Measurements from ENCODE around the gene SPATA22.
"Not testable (repeated sequence)": the region's sequence is repeated elsewhere in the genome, so short reads cannot be mapped to it uniquely, and the experiment has no call there.

SPATA22 gene, protein sequence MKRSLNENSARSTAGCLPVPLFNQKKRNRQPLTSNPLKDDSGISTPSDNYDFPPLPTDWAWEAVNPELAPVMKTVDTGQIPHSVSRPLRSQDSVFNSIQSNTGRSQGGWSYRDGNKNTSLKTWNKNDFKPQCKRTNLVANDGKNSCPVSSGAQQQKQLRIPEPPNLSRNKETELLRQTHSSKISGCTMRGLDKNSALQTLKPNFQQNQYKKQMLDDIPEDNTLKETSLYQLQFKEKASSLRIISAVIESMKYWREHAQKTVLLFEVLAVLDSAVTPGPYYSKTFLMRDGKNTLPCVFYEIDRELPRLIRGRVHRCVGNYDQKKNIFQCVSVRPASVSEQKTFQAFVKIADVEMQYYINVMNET

GRCh38 chr17:3471599-3471998 is at the start of gene SPATA22:
SPATA22 (minus strand) TSS chr17:3471819; CDS start chr17:3469325, 2,494 bp downstream.
- DNase-seq (ENCODE audit: low read depth, low spot score): no peak

- DNase-seq (ENCODE audit: low read depth, low spot score): not testable (repeated sequence)
Measured at GRCh38 chr17:3519472-3519871, 47.9 kb upstream of the SPATA22 start.

- no peak for DNase-seq (ENCODE audit: low read depth, low spot score)
Measured at GRCh38 chr17:3514873-3515272, 43.3 kb upstream of the SPATA22 start.

- DNase-seq (ENCODE audit: low read depth, low spot score): not testable (repeated sequence)
Measured at GRCh38 chr17:3514167-3514566, 42.5 kb upstream of the SPATA22 start.

GRCh38 chr17:3513305-3514035 is 41.9 kb upstream of the SPATA22 start:
- DNase-seq (ENCODE audit: low read depth, low spot score): no peak

DNA sequence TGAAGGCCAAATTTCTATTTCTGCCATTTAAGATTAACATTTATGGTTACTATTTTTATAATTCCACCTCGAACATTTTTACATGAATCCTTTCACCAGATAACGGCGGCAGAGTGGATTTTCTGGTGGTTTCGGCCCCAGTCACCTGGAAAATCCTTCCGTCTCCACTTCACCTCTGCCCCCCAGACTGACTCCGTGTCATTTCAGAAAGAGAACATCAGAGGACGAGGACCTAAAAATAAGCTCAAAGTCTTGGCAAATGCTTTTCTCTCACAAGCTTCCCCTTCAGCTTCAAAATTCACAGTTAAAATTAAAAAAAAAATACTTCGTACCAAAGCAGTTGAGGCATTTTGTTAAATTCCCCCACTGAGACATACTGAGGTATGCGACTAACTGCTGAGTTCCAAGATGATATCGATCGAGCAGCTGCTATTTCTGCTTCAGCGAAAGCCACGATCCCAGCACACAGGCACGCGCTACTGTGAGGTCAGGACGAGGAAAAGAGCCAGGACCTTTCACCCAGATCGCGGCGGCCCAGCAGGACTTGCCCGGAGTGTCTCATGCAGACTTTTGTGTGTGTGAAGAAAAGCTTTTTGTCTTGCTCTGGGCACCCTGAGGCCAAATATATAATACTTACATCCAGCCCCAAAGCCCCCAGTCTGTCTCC is 41.0 kb upstream of the SPATA22 start:
- no peak for DNase-seq (ENCODE audit: low read depth, low spot score)

- no peak for DNase-seq (ENCODE audit: low read depth, low spot score)
Measured at GRCh38 chr17:3511852-3512504, 40.4 kb upstream of the SPATA22 start.

- no peak for DNase-seq (ENCODE audit: low read depth, low spot score)
Measured at GRCh38 chr17:3510090-3510489, 38.5 kb upstream of the SPATA22 start.

- DNase-seq (ENCODE audit: low read depth, low spot score): no peak
Measured at GRCh38 chr17:3507869-3508268, 36.2 kb upstream of the SPATA22 start.

DNA sequence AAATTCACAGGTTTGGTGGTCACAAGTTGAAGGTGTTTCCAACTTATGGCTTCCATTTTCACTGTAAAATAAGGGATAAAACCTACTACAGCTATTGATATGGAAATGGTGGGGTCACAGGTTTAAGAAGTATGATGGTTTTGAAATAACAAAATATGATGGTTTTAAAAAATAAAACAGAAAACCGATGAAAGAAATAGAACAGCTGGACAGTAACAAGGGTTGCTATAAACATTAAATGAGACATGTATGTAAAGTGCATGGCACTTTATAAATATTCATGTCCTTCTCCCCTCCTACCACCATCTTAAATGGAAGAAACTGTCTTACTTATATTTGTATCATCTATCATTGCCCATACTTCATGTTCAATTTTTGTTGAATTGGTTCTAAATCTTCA is 35.5 kb upstream of the SPATA22 start:
- DNase-seq (ENCODE audit: low read depth, low spot score): no peak

DNA sequence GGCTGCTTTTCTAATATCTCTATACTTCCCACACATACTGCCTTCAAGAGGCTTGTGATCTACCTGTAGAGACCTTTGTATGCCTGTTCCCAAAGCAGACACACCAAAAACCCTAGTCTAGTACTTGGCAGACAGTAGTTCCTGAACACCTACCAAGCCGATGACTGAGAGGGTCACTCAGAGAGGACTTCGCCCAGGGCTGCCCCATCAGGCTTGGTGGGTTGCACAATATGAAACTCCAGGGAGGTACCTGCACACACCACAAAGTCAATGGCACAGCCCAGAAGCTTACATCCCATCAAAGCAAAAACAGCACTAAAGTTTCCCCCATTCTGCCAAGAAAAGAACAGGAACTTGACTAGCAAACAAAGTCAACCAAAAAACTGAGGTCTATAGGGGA is 34.4 kb upstream of the SPATA22 start:
- DNase-seq (ENCODE audit: low read depth, low spot score): no peak

GRCh38 chr17:3505008-3505407 is 33.4 kb upstream of the SPATA22 start:
- no peak for DNase-seq (ENCODE audit: low read depth, low spot score)

- no peak for DNase-seq (ENCODE audit: low read depth, low spot score)
Measured at GRCh38 chr17:3503285-3503684, 31.7 kb upstream of the SPATA22 start.

DNA sequence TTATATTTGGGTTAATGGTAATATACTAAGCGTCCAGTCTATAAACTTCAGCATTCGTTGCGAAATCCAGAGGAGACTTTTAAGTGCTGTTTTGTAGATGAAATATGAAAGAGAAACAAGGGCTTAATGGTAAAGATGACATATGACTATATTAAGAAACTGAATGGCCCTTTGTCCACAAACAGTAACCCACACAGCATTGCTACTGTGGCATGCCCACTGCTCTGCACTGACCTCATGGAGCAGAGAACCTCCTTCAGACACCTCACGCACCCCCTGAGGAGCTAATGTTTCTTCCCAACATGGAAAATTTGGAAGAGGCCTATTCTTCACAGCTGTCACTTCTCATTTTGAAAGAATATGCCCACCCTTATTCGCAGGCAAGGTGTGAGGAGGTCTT is 30.8 kb upstream of the SPATA22 start:
- no peak for DNase-seq (ENCODE audit: low read depth, low spot score)

DNA sequence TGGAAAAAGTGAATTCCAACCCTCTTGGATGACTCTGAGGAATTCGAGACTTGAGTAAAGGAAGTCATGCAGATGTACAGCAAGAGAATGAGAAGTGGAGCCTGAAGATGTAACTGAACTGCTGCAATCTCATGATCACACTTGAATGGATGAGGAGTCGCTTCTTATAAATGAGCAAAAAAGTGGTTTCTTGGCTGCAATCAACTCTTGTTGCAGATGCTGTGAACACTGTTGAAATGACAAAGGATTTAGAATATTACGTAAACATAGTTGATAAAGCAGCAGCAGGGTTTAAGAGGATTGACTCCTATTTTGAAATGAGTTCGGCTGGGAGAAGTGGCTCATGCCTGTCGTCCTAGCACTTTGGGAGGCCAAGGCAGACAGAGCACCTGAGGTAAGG is 29.7 kb upstream of the SPATA22 start:
- no peak for DNase-seq (ENCODE audit: low read depth, low spot score)

GRCh38 chr17:3497101-3497500 is 25.5 kb upstream of the SPATA22 start:
- no peak for DNase-seq (ENCODE audit: low read depth, low spot score)

- DNase-seq (ENCODE audit: low read depth, low spot score): no peak
Measured at GRCh38 chr17:3485481-3486068, 14.0 kb upstream of the SPATA22 start.

GRCh38 chr17:3482852-3483251 is 11.2 kb upstream of the SPATA22 start:
- no peak for DNase-seq (ENCODE audit: low read depth, low spot score)

DNA sequence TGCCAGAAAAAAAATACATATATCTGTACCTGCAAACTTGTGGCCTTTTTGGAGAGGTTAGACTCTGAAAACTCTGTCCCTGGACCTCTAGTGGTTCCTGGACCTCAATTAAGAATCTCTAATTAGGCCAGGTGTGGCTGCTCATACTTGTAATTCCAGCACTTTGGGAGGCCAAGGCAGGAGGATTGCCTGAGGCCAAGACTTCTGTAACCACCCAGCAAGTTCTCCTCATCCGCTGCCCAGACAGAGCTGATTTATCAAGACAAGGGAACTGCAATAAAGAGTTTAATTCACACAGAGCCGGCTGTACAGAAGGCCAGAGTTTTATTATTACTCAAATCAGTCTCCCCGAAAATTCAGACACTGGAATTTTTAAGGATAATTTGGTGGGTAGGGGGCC is 8.4 kb upstream of the SPATA22 start:
- no peak for DNase-seq (ENCODE audit: low read depth, low spot score)

- DNase-seq (ENCODE audit: low read depth, low spot score): no peak
Measured at GRCh38 chr17:3475812-3476610, 4.4 kb upstream of the SPATA22 start, which contains the start of gene ASPA. ASPA (plus strand) TSS chr17:3475997; CDS start chr17:3476160, 163 bp downstream.

DNA sequence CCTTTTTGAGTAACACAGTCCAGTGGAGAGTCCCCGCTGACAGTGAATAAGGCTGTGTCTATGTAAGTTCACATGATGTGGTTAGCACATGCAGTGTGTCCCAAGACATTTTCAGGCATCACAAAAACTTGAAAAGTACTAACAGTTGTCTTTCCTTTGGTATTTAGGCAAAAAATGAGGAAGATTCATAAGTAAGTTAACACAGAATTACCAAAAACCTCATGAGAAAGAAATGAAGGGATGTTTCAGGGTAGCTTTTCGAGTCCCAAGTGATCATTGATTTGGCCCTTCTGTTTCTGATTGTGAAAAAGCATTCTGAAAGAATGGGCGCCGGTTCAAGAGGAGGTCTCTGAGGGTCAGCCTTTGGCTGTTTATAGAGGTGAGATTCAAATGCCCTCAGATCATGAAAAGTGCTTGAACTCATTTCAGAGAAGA is 3.6 kb upstream of the SPATA22 start:
- DNase-seq (ENCODE audit: low read depth, low spot score): no peak

Data from activated naive CD8-positive, alpha-beta T cell treated with anti-CD3 and anti-CD28 coated beads, Interleukin-2, amount 50 U/mL, for 16 hours (primary cell).